GM10266 (cell line): ENCODE measurements around the gene LHFPL3.

ENCODE experiments used
- DNase-seq: peaks from one replicate; pipeline ENCODE4 v3.0.0; 2012; ENCODE audit errors: extremely low spot score
- TF ChIP-seq, protein P1 (sequence below): IDR thresholded peaks from 2 replicates; pipeline ENCODE4 v1.5.1; 2012; ENCODE audit warnings: mild to moderate bottlenecking, low read depth; ENCODE audit not compliant: control insufficient read depth, insufficient read depth; ENCODE audit errors: missing control alignments

Gene LHFPL3

DNA sequence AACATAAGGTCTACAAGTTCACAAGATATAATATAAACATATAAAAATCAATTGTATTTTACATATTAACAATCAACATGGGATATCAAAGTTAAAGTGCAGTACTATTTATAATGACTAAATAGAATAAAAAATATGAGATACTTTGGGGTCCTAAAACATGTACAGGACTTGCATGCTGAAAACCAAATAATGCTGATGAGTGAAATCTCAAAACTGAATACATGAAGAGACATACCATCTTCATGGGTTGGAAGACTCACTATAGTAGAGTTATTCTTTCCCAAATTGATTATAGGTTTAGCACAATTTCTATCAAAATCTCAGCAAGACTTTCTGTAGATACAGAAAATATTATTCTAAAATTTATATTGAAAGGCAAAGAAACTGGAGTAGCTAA lies 181.5 kb downstream of the LHFPL3 start:
- TF ChIP-seq, protein P1, sequence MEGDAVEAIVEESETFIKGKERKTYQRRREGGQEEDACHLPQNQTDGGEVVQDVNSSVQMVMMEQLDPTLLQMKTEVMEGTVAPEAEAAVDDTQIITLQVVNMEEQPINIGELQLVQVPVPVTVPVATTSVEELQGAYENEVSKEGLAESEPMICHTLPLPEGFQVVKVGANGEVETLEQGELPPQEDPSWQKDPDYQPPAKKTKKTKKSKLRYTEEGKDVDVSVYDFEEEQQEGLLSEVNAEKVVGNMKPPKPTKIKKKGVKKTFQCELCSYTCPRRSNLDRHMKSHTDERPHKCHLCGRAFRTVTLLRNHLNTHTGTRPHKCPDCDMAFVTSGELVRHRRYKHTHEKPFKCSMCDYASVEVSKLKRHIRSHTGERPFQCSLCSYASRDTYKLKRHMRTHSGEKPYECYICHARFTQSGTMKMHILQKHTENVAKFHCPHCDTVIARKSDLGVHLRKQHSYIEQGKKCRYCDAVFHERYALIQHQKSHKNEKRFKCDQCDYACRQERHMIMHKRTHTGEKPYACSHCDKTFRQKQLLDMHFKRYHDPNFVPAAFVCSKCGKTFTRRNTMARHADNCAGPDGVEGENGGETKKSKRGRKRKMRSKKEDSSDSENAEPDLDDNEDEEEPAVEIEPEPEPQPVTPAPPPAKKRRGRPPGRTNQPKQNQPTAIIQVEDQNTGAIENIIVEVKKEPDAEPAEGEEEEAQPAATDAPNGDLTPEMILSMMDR = no peak
- DNase-seq = no peak

DNA sequence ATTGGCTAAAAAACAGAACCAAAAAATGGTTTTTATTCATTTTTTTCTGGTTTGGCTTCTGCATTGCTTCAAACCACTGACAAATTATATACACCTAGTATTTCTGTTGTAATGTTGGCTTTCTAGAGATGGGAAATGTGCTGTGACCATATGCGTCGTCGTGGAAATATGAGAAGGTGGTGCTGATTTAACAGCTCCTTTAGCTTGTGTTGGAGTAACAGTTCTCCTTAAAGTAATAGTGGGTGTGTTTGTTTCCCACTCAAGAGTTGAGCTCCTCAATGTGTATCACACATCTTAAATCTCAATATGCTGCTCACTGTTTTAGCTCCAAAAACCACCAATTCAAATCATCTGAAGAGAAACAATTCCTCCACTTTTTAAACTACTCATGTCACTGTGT lies 196.4 kb downstream of the LHFPL3 start:
- TF ChIP-seq, protein P1 = no peak

DNA sequence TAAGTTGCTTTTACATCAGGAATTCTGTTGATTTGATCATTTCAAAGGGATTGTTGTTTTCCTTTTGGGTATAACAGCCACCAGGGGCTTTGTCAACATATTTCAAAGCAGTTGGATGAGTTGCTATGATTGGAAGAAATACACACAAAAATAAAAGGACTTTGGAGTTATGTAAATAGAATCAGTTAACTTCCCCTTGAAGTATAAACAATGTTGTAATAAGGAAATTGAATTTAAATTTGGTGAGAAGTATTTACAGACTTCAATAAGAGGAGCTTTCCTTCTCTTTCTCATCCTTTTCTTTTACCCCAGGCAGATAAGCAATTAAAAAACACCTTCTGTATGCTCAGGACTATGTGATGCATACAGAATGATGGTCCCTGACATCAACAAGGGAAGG lies 199.7 kb downstream of the LHFPL3 start:
- no peak for DNase-seq
- TF ChIP-seq, protein P1 = no peak

More for the DNA sequence above, 196.4 kb downstream of the LHFPL3 start:
- DNase-seq = no peak

DNA sequence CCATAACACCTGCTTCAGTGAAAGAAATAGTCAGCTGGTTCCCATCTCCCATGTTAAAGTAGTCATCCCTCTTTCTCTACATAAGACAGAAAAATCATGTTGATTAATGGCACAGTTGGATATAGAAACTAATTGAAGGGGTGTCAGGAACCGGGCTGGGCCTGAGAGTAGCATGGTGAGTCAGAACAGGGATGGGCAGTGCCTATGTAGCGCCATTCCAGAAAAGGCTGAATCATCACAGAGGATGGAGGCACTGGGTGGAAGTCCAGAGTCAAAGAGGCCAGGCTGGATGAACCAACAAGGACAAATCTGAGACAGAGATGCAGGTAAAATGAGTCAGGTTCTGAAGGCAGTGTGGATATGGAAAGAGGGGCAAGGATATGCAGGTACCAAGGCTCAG lies 201.2 kb downstream of the LHFPL3 start:
- TF ChIP-seq, protein P1 = no peak
- no peak for DNase-seq

DNA sequence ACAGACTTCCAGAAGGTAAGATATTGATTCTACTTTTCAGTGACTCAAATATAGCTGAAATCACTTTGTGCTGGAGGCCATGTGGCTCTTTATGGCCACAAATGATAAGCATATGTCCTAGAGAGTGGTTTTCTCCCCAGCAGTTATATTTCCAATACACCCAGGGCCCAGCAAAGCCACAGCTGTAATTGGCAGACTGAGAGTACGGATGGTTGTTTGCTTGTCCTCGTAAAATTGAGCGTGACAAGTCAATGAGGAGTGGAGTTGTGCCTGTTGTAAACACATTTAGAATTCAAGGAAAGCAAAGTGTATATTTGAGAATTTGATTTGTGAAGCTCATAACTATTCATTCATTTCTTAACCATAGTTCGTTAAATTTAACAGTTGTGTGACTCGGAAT lies 201.8 kb downstream of the LHFPL3 start:
- DNase-seq = no peak
- TF ChIP-seq, protein P1 = no peak

DNA sequence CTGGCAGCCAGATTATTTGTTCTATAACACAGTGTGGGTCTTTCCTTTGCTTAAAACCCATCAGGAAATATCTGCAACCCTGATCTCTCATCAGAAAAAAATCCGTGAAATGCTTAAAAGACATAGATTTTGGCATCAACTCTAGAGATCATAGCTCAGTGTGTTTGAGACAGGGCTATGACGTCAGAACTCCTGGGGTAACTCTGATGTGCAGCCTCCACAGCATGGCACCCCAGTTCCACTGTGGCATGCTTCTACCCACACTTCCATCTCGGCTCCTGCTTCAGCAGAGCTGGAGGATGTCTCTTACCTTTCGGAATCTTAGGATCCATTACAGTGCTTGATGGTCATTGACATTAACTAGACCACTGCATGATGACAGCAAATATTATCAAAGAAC lies 205.7 kb downstream of the LHFPL3 start:
- no peak for DNase-seq
- TF ChIP-seq, protein P1 = no peak

DNA sequence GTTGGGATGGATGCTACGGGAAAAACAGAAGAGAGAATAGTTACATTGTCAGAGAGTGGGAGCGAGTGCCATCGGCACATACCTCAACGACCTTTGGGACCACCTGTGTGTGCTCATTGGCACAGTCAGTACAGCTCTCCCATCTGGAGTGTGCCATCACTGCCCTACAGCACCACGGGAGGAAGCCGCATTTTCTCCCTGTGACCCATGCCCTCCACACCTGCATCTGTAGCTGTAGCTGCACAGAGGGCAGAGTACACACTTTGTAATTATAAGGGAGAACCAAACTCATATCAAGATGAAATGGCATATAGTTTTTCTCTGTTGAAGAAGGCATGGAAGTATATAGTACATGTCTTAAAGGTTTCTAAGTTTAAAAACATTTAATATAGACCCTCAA lies 207.4 kb downstream of the LHFPL3 start:
- TF ChIP-seq, protein P1 = no peak

More for the DNA sequence above, 207.4 kb downstream of the LHFPL3 start:
- no peak for DNase-seq
